NCI-H187 treated with DMSO at 0.1 percent for 48 hours (cell line): ENCODE measurements around the gene NCAM1.

ENCODE experiments used
- DNase-seq: peaks from one replicate; lab custom pipeline; 2025; lab: John Stamatoyannopoulos, UW

The NCAM1 gene

DNA sequence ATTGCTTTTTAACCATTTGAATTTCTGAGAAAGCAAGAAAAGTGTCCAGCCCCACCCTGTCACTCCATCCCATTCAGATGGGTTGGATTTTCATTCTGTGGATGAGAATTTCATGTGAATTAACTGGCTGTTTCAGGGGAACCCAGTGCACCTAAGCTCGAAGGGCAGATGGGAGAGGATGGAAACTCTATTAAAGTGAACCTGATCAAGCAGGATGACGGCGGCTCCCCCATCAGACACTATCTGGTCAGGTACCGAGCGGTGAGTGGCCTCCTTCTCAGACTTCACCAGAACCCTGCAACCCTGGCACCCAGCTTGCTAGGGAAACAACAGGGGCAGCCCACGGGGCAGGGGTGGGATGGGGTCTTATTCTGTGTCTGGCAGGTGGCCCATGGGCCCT is 294.5 kb downstream of the NCAM1 start:
- DNase-seq = no peak

DNA sequence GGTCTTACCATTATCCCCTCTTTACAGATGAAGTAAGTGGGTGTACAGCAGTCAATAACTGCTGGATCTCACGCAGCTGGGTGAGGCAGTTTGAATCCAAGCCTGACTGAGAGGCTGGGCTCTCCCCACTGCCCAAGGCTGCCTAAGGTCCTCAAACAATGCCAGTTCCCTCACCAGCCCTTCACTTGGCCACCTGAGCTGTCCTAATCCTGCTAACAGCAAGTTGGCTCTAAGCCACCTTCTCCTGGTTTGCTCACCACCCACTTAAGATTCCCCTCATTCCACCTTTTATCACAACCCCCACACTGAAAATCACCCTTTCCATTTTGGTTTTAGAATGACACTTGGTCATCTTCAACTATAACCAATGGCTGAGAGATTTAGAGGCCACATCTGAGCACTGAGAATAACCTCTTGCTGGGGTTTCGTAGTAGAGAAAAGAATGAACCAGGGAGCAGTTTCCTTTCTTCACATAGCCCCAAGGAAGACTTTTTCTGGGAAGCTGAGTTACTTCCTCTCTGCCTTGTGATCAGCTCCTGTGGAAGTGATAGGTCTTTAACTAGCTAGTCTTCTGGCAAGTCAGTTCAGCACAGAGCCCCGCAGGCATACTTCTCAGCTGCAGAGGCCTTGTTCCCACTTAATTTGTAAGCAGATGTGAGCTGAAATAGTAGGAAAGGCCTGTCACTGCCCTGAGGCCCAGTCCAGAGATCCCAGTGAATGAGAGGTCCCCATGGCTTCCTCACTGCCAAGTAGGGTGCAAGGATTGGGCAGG is 295.4 kb downstream of the NCAM1 start:
- no peak for DNase-seq

GRCh38 chr11:113260096-113260425 is 298.8 kb downstream of the NCAM1 start:
- no peak for DNase-seq

- DNase-seq = no peak
Measured at GRCh38 chr11:113260541-113260940, 299.3 kb downstream of the NCAM1 start.

DNA sequence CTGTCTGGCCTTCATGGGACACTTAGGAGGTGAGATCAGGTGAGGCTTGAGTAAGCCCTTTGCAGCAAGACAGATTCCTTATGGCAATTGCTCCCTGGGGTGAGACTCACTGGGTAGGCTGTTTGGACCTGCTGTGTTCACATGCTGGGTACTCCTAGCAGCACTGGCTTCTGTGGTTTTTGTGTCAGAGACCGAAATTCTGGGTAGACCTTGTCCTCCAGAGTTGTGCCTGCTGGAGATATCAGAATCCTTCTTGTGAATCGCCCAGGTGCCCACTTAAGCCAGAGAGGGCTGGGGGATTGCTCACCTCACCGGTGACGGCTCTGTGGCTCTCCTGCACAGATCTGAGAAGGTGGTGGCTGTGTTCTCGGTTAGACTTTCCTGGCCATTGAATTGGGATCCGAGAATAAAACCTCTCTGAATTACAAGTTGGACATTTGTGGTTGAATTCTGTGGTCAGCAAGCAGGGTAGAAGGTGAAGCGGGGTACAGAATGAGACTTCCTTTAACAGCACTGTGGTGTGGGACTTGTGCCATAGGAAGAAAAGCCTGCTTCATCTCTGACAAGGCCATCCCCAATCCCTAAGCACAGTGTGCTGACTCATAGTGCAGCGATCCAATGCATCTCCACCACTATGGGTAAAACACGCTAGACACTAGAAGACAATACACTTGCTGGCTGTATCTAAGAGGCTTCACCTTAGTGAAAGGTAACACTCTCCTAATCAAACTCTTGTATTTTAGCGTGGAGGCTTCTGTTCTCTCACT is 300.7 kb downstream of the NCAM1 start:
- DNase-seq = no peak

DNA sequence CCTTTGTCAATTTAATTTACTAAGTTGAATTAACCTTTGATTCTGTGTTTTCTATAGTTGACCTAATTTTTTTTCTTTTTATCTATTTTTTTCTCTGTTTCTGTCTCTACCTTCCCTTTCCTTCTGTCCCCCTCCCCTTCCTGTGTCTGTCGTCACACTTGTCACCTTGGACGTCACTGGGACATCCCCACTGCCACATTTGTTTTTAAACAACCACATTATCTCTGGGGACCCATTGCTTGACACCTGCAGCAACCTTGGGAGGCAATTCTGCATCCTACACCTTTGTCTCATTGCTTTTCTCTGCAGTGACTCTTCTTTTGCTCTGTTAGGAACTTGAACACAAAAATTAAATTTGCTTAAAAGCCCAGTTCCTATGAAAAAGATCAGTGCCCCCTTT is 301.4 kb downstream of the NCAM1 start:
- no peak for DNase-seq

DNA sequence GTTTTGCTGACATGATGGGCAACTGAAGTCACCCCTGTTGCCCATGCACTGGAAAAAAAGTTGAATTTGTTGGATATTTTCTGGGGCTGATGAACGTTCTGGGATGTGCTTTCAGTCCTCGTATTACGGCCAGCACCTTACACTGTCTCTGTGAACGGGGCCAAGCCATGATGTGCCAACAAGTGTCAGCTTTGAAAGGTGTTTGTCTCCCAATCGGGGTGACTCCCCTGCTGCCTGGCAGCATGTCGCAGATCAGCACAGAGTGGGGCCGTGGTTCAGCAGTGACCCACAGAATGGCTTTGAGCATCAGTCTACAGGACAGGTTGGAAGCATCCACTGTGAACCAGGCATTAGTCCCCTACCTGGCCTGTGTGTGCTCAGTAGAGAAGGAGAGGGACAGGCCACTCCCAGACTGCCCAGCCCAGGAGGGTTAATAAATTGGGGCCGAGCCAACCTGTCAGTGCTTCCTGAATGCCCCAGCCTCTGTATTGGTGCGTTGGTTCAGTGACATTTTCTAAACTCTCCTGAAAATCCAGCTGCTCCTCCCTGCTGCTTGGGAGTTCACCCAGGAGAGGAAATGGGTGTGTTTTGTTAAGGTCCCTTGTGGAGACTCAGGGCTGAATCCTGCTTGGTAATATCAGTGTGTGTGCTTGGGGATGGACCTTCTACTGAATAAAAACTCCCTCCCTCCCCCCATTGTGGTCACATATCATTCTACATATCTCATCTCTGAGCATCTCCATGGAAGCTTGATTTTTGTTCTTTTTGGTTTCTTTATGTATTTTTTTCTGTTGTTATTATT is 302.4 kb downstream of the NCAM1 start:
- no peak for DNase-seq

GRCh38 chr11:113265362-113265761 is 304.1 kb downstream of the NCAM1 start:
- no peak for DNase-seq

GRCh38 chr11:113267493-113267892 is 306.3 kb downstream of the NCAM1 start:
- no peak for DNase-seq

GRCh38 chr11:113269096-113269495 is 307.9 kb downstream of the NCAM1 start:
- DNase-seq = no peak

DNA sequence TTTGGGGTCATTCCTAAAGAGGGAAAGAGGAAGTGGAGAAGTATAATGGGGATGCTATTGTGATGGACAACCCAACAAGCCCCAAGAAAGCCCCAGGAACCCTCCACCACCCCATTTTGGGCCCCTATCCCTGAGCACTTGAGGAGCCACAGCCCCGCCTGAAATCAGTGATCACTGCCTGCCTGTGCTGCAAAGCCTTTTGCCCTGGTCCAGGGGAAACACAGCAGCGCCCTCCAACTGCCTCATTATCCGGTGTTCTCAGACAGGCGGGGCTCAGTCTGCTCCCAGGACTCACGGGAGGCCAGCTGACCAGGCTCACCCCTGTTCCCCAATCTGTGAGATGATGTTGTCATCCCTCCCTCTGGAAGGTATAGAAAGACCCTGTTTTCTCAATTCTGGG is 308.4 kb downstream of the NCAM1 start:
- no peak for DNase-seq

- DNase-seq = no peak
Measured at GRCh38 chr11:113270080-113270479, 308.9 kb downstream of the NCAM1 start.

- no peak for DNase-seq
Measured at GRCh38 chr11:113271551-113272245, 310.5 kb downstream of the NCAM1 start.

DNA sequence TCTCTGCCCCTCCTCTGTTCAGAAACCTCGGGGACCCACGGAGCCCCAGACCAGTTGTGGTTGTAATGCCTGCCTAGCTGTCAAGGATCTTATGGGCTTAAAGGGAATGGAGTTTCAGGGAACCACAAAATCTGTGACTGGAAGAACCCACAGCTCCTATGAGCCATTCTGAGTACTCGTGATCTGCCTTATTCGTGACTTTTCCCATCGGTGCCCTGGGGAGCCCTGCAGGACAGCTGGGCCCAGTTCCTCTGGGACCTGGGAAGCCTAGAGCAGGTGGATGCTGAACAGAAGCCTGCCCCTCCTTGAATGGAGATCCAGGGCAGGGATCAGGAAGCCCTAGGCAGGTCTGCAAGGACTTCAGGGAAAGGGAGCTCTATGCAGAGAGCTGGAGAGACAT is 311.1 kb downstream of the NCAM1 start:
- no peak for DNase-seq

DNA sequence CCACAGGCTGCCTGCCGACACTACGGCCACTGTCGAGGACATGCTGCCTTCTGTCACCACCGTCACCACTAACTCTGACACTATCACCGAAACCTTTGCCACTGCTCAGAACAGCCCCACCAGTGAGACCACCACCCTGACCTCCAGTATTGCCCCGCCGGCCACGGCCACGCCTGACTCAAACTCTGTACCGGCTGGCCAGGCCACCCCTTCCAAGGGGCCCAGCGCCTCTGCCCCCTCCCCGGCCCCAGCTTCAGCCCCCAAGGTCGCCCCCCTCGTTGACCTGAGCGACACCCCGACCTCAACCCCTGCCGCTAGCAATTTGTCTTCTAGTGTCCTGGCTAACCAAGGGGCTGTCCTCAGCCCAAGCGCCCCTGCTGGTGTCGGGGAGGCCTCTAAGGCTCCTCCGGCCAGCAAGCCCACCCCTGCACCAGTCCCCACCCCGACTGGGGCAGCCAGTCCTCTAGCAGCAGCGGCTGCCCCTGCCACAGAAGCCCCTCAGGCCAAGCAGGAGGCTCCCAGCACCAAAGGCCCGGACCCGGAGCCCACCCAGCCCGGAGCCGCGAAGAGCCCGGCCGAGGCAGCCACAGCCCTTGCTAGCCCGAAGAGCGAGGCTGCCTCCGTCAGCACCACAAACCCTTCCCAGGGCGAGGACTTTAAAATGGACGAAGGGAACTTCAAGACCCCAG is 311.9 kb downstream of the NCAM1 start:
- no peak for DNase-seq

DNA sequence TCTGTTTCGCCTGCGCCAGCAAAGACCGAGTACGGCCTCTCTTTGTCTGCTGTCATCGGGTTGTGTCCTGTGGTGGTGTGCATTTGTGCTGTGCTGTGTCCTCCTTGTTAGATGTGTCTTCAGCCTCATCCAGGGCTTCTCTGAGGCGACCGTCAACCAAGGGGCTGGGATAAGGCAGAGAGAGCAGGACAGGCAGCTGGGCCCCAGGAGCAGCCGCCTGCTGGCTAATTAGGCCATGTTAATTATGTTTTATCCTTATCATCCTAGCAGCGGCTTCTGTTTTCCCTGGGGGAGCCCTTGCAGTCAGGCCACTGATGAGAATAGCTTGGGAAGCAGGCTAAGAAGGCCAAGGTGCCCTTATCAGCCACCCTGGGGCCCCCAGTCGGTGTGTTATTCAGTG is 312.5 kb downstream of the NCAM1 start:
- DNase-seq = no peak

- DNase-seq = no peak
Measured at GRCh38 chr11:113274713-113275582, 313.7 kb downstream of the NCAM1 start.

- no peak for DNase-seq
Measured at GRCh38 chr11:113275602-113276001, 314.4 kb downstream of the NCAM1 start.

- no peak for DNase-seq
Measured at GRCh38 chr11:113276466-113276865, 315.2 kb downstream of the NCAM1 start.

- DNase-seq = no peak
Measured at GRCh38 chr11:113277907-113278306, 316.7 kb downstream of the NCAM1 start.

DNA sequence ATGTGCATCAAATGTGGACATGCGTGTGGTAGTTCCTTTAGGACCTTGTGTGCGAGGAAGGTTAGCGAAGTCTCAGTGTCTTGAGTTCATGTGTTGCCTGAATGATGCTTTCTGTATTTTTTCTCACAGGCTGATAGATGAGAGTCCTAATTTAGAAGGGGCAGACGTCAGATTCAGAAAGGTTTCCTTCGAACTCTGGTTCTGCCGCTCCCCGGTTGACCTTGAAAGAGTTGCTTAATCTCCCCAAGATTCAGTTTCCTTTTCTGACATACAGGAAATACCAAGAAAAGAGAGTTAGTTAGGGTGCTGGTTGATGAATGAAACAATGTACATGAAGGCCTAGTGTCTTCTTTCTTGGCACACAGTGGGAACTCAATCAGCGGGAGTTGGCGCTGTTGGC is 317.3 kb downstream of the NCAM1 start:
- no peak for DNase-seq
